Tibial nerve (tissue), 4 donors: ENCODE results near the gene RELN.

Experiments used
- CTCF ChIP-seq, 5 experiments: fragments of 200-600 bp in 3 of 5; fragments of 450-650 bp in 2 of 5; sonication (generic) in 3 of 5; IDR thresholded peaks; one replicate each; pipeline ENCODE4 v1.5.1; 2016 to 2019; ENCODE audit warnings: antibody characterized with exemption in 5 of 5, mild to moderate bottlenecking in 3 of 5, moderate library complexity in 2 of 5
- EP300 ChIP-seq, 2 donors: sonication (generic); formaldehyde crosslinking; IDR thresholded peaks; one replicate each; pipeline ENCODE4 v1.6.1; 2017; ENCODE audit warnings: antibody characterized with exemption in 2 of 2, mild to moderate bottlenecking in 1 of 2
- POLR2A ChIP-seq, 2 donors: fragments of 450-650 bp; IDR thresholded peaks; one replicate each; pipeline ENCODE4 v1.6.1; 2017; ENCODE audit warnings: antibody characterized with exemption in 2 of 2, mild to moderate bottlenecking in 2 of 2, moderate library complexity in 2 of 2

GRCh38 chr7:103799298-103799697, 190.2 kb downstream of the RELN start:
- TF ChIP-seq CTCF (IDR thresholded peaks at IDR 0.05) = no peak
- TF ChIP-seq EP300 (IDR thresholded peaks at IDR 0.05) = no peak
- no peak for TF ChIP-seq POLR2A (IDR thresholded peaks at IDR 0.05)
